Fibroblast of lung (primary cell): Measurements from ENCODE around the gene CD40LG.

Experiments used
- EZH2 ChIP-seq: IDR thresholded peaks from 2 replicates; pipeline ENCODE4 v1.5.1; 2012; ENCODE audit warnings: low read length, control low read depth, mild to moderate bottlenecking; ENCODE audit errors: missing control alignments
- TF ChIP-seq, protein P1 (sequence below), 2 donors: IDR thresholded peaks in 1 of 2; conservative IDR thresholded peaks in 1 of 2; 1 replicate in 1 of 2; 2 replicates in 1 of 2; pipeline ENCODE4 v1.5.1; 2011 to 2012; ENCODE audit warnings: low read length in 2 of 2, control low read depth in 1 of 2, inconsistent platforms in 1 of 2, low read depth in 1 of 2, mild to moderate bottlenecking in 1 of 2

DNA sequence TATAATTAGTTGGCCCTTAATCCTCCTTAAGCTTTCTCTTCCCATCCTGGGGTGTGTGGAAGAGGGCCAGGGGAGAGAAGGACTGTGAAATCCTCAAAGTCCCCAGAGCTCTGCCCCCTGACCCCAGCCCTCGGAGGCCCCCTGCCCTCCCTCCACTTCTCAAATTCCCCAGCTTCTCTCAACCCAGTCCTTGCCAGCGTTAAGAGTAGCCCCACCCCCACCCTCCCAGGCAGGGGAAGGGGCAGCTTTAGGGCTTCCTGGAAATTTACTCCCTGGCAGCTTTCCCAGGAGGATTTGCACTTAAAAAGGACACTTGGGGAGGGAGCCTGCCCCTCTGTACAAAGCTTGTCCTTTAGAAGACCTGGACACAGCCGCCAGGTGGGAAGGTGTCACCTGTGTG is 11.8 kb upstream of the CD40LG start:
- TF ChIP-seq, protein P1, sequence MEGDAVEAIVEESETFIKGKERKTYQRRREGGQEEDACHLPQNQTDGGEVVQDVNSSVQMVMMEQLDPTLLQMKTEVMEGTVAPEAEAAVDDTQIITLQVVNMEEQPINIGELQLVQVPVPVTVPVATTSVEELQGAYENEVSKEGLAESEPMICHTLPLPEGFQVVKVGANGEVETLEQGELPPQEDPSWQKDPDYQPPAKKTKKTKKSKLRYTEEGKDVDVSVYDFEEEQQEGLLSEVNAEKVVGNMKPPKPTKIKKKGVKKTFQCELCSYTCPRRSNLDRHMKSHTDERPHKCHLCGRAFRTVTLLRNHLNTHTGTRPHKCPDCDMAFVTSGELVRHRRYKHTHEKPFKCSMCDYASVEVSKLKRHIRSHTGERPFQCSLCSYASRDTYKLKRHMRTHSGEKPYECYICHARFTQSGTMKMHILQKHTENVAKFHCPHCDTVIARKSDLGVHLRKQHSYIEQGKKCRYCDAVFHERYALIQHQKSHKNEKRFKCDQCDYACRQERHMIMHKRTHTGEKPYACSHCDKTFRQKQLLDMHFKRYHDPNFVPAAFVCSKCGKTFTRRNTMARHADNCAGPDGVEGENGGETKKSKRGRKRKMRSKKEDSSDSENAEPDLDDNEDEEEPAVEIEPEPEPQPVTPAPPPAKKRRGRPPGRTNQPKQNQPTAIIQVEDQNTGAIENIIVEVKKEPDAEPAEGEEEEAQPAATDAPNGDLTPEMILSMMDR (conservative IDR thresholded peaks at IDR 0.05 in 1 of 2, IDR thresholded peaks at IDR 0.05 in 1 of 2; ENCODE audit: low read depth in 1 of 2, low read length in 2 of 2) = no peak
- no peak for TF ChIP-seq EZH2
